GM19324 (cell line): ENCODE data around the gene LSR.

Experiments used
- ATAC-seq: cut with Tn5 transposase; IDR thresholded peaks from one replicate; pipeline ENCODE4 v1.9.1; 2021; ENCODE audit warnings: mild to moderate bottlenecking, moderate library complexity; ENCODE audit not compliant: unreplicated experiment, low FRiP score

The LSR gene

GRCh38 chr19:35297922-35298321 is 49.1 kb downstream of the LSR start:
- ATAC-seq = no peak

- no peak for ATAC-seq
Measured at GRCh38 chr19:35298561-35298972, 49.8 kb downstream of the LSR start.

GRCh38 chr19:35299523-35300338 is 50.9 kb downstream of the LSR start:
- no peak for ATAC-seq

GRCh38 chr19:35300339-35300649 is 51.5 kb downstream of the LSR start:
- no peak for ATAC-seq

GRCh38 chr19:35301961-35302360 is 53.2 kb downstream of the LSR start:
- ATAC-seq = no peak

- no peak for ATAC-seq
Measured at GRCh38 chr19:35302446-35302845, 53.6 kb downstream of the LSR start.

GRCh38 chr19:35303357-35303915 is 54.6 kb downstream of the LSR start:
- ATAC-seq = no peak

GRCh38 chr19:35304036-35304435 is 55.2 kb downstream of the LSR start:
- no peak for ATAC-seq

- ATAC-seq = no peak
Measured at GRCh38 chr19:35305181-35305580, 56.4 kb downstream of the LSR start.

GRCh38 chr19:35306473-35307246 is 57.9 kb downstream of the LSR start:
- ATAC-seq = no peak

- no peak for ATAC-seq
Measured at GRCh38 chr19:35307931-35308330, 59.1 kb downstream of the LSR start.

- ATAC-seq = no peak
Measured at GRCh38 chr19:35308910-35309309, 60.1 kb downstream of the LSR start.

GRCh38 chr19:35309481-35310279 is 60.9 kb downstream of the LSR start:
- ATAC-seq = no peak

GRCh38 chr19:35310331-35310730 is 61.5 kb downstream of the LSR start:
- ATAC-seq = no peak

GRCh38 chr19:35310811-35311465 is 62.1 kb downstream of the LSR start:
- ATAC-seq = no peak

GRCh38 chr19:35311901-35312665 is 63.3 kb downstream of the LSR start:
- no peak for ATAC-seq

- ATAC-seq = no peak
Measured at GRCh38 chr19:35313587-35313986, 64.8 kb downstream of the LSR start.

- no peak for ATAC-seq
Measured at GRCh38 chr19:35314031-35314430, 65.2 kb downstream of the LSR start.

- no peak for ATAC-seq
Measured at GRCh38 chr19:35314858-35315470, 66.2 kb downstream of the LSR start.
